Middle frontal gyrus (tissue), 1 donor: ENCODE results near the gene FAM131B.

Source experiments
- DNase-seq: peaks from one replicate; pipeline ENCODE4 v3.0.0-alpha.2; 2015; ENCODE audit warnings: low spot score; ENCODE audit errors: extremely low spot score

Gene FAM131B

DNA sequence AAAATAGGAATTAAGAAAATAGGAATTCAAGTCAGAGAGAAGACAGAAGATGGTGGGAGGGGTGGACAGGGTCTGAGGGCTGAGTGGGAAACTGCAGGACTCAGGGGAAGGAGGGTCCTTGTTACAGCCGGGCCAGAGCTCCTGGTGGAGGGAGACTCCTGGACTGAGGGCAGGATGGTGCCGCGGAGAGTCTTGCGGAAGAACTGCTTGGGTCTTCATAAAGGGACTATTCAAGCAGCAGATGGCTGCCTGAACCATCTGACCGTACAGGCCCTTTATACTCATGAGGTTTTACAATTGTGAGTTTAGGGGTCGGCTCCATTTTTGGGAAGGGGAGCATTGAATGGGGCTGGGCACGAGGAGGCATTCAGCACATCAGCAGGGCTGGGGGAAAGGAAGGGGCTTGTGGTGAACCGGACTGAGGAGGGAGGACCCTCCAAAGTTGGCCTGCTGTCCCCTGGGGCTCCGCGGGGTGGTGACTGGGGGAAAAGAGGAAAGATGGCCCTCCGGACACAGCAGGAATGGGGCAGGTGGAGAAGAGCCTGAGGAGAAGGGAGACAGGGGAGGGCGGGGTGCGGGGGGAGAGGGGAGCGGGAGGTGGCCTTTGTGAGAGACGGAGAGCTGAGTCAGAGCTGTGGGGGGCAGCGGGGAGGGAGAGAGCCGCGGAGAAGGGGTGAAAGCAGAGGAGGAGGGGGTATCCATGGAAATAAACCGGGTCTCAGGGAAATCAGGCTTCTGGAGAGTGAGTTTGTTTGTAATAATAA, 1.5 kb downstream of the FAM131B start:
- DNase-seq: no peak

DNA sequence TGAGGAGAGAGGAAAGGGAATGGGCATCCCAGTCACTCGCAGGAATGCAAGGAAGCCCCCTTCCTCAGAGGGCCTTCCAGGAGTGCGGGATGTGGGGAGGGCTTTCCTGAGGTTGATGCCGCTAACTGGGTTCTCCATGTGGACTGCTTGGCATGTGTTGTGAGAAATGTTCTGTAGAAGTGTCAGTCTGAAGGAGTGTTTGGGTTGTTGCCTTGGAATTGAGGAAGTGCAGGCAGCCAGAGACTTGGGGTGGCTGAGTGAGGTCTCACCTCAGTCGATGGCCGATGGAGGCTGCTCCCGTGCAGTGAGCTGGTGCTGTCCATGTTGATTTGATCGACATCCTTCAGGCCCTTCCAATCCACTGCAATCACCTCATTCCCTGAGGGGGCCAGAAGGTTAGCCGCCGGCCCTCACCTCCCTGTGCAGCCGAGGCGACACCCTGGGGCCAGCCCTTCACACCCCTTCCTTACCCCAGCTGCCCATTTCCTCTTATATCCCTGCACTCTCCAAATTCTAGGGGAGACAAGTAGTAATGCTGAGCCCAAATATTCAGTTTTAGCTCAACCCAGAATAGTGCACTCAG, 2.7 kb downstream of the FAM131B start:
- DNase-seq: no peak

DNA sequence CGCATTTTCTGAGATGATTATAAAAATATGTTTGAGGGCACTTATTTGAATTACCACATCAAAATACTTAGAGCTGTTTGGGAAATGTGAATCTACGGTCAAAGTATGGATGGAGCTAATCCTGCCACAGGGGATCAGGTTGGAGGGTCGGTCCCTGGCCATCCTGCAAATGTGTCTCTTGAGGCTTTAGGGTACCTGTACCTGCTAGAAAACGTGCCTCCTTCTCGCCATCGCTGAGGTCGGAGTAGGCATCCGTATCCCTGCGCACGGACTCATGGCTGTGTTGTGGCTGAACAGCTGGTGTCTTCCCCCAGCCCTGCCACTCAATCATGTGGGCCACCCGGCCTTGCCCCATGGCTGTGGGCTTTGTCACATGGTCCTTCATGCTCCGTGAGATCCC, 3.9 kb downstream of the FAM131B start:
- DNase-seq: no peak

DNA sequence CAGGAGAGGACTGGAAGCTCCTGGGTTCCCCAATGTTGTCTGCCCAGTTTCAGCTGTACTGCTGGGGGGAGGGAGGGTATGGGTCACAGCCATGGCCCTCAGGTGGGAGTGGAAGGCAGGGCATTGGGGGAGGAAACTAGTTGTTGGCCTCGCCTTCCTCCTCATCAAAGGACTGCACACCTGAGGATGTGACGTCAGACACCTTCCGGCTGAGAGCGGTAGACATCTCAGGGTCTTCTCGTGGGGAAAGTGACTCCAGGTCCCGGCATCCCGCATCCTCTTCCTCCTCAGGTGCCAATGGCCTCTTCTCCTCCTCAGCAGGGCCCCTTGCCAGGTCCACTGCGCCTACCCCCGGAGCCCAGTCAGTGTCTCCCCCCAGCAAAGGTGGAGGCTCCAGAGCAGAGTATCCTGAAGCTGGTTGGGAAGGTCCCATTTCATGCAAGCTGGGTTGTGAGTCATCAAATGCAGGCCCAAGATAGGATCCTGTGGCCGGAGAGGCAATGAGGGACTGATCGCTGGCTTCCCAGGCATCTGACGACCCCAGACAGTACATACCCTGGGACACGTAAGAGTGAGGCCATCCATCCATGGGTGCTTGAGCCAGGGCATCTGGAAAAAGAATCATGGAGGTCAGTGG, 6.0 kb downstream of the FAM131B start:
- DNase-seq: no peak

DNA sequence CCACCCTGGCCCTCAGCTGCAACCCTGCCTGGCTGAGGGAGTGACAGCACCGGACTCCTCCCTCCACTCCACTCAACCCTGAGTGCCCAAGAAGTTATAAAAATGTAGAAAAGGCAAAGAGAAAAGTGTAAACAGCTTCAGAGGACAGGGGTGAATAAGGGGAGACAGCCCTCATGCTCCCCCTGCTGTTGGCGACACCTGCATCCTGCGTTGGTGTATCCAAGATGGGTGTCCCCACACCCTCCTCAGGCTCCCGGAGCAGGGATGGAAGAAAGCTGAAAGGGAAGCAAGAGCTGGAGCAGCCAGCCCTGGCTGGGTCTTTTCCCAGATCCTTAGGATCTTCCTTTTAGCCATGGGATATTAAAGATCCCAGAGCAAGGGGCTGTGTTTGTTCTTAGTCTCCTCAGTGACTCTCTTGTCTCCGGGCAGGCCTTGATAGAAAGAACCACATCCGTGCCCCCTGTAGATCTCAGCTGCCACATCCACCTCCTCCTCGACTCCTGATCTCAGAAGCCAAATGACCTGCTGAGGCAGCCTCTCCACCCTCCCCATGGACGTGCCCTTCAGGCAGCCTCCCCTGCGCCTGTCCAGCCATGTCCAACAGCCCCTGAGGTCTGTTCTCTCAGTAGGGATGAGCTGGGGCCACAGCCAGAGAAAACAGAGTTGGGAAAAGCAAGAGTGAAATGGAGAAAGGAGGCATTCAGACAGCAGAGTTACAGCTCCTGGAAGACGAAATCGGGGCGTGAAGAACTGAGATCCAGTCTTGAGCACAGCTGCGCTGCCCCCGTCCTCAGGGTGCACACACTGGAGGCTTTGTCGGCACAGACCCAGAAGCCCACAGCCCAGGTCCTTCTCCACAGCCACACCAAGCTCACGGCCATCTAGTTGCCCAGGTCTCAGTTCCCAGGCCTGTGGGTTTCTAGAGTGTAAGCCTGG, 6.8 kb downstream of the FAM131B start:
- DNase-seq: no peak

DNA sequence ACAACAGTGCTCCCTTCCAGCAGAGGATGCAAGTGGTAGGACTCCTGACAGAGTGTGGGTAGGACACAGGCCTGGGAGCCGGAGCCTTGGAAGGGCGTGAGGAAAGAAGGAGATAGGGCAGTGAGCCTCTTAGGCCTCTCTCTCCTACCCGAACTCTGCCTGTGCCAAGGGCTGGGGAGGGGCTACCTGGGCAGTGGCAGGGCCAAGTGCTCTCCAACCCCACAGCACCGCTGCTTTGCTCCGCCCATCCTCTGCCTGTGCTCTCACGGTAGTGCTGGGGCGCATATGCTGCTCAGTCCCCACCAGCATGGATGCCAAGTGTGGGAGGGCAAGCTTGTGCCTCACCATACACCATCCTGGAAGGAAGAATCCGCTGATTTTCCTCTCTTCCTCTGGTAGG, 7.5 kb downstream of the FAM131B start:
- DNase-seq: no peak

DNA sequence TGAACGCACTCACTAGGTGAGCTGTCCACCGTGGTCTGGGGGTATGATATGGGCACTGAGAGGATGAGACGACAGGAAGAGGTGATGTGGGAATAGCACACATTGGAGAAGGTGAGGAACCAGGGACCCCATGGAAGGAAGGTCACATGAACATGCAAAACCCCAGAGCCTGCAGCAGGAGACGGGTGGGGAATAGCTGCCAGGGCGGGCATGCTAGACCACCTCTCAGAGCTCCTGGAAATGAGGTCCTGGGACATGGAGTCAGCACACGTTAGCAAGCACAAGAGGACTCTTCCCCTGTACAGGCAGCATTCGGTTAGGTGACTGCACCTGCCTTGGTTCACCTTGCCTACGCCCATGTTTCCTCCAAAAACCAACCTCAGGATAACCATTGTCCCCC, 8.1 kb downstream of the FAM131B start:
- no peak for DNase-seq

DNA sequence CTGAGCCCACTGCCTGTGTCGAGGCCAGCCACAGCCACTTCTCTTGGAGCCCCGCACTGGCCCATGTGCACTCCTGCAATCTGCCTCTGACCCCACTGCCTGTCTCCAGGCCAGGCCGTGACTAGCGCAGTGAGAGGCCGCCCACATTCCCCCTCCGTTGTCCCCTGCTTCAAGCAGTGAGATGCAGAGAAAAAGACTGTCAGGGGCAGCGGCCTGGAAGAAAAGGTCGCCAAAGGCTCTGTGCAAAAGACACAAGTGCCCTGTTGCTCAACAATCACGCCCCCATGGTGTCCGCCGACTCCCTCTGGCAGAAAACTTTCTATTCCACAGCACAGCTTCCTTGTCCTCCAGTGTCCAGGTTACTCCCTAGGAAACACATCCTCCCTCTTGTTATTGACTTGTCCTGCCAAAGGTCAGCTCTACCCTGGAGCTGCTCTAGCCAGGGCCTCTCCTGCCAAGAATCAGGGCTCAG, 9.9 kb downstream of the FAM131B start:
- no peak for DNase-seq

DNA sequence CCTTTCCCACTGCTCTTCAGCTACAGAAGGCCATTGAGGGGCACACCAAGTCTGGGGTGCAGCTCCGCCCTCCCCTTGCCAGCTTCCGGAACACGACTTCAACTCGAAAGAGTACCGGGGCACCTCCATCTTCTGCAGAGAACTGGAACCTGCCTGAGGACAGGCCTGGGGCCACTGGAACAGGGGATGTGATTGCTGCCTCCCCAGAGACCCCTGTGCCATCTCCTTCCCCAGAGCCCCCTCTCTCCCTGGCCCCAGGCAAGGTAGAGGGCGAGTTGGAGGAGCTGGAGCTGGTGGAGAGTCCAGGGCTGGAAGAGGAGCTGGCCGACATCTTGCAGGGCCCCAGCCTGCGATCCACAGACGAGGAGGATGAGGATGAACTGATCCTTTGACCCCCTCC, 10.9 kb downstream of the FAM131B start:
- DNase-seq: no peak

DNA sequence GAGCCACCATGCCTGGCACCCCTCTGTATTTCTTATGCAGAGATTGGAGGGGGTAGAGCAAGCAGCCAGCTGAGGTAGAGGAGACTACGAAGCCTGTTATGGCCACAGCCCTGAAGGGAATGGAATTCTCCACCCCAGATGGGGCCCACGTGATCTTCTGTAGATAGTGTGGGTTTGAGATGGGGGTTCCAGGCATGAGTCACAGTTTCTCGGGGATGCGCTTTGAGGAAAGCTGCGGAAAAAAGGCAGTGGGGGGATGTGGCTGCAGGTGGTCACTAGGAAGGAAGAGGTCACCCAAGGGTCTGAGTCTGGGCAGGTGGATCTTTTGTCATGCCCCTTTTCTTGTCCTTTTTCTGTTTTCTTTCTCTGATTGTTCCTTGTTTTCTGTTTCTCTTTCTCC, 11.5 kb downstream of the FAM131B start:
- peak; percentile 55 for DNase-seq

DNA sequence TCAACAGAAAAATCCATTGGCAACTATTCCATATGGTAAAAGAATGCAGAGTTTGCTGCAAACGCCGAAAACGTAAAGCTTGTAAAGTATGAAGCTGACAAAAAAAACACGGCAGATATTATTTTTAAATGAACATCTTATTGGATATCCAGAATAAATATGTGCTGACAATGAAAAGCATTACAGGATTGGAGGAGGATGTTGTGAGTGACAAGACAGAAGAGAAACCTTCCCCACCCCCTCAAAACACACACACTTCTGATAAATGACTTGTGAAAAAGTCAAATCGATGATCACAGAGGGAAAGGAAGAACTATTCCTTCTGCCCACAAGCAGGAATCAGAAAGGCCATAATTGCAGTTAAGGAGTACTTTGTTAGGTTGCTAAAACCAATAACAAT, 14.6 kb downstream of the FAM131B start:
- no peak for DNase-seq

DNA sequence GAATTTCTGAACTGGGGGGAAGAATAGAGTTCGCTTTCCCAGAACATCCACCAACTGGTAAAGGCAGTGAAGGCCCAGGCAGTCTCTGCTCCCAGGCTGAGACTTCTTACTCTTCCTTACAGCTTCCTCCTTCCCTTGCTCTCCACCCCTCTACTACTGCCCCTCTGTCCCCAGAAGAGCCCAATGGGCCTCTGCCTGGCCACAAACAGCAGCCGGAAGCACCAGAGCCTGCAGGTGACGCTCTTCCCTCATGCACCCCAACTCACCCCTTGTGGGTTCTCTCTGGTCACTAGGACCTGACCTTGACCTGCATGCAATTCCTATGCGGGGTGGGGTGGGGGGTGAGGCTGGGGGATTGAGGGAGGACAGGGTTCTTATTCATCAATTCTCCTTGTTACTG, 16.5 kb downstream of the FAM131B start:
- DNase-seq: no peak

DNA sequence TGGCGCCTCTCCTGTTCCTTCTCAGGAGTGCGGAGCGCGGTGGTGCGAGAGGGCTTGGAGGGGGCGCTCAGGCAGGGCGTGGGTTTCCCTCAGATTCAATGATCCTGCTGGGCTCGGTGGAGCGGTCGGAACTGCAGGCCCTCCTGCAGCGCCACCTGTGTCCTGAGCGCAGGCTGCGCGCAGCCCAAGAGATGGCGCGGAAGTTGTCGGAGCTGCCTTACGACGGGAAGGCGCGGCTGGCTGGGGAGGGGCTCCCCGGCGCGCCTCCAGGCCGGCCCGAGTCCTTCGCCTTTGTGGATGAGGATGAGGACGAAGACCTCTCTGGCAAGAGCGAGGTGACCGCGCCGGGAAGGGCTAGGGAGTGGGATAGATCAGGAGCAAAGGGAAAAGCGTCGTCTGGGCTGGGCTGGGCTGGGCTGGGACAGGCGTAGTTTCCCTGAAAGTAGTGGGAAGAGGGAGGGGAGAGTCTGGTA, 17.0 kb downstream of the FAM131B start:
- DNase-seq: no peak

DNA sequence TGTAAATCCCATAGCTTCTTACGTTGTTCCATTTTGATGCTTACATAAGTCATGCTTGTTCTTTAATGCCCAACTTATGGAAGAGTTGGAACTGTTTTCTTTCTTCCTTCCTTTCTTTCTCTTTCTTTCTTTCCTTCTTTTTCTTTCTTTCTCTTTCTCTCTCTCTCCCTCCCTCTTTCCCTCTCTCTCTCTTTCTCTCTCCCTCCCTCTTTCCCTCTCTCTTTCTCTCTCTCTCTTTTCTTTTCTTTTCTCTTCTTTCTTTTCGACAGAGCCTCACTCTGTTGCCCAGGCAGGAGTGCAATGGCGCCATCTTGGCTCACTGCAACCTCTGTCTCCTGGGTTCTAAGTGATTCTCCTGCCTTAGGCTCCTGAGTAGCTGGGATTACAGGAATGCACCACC, 18.9 kb downstream of the FAM131B start:
- no peak for DNase-seq

DNA sequence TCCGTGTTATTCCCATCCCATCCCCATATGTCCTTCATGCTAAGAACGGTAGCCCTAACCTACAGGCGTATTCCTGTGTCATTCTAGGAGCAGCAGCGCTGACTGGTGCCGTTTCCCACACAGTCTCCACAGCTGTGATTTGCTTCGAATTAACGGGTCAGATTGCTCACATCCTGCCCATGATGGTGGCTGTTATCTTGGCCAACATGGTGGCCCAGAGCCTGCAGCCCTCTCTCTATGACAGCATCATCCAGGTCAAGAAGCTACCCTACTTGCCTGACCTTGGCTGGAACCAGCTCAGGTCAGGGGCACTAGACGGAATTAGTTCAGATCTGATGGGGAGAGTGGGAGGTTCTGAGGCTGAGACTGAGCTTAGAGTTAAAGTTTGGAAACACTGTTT, 20.7 kb downstream of the FAM131B start:
- DNase-seq: no peak

DNA sequence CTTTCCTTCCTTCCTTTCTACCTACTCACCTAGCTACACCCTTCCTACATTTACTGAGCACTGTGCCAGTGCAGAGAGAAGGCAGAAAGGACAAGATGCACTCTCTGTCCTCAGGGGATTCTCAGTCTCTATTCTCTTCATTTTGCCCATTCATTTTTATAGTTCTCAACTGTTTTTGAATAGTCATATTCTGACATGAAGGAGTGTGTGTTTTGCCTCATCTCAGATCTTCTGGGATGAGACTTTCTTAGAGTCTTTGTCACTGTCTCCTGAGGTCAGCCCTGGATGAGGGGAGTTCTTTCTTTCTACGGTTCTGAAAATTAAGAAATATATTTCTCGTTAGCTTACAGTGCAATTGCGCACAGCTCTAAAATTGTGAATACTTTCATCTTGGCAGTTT, 25.3 kb downstream of the FAM131B start:
- no peak for DNase-seq

DNA sequence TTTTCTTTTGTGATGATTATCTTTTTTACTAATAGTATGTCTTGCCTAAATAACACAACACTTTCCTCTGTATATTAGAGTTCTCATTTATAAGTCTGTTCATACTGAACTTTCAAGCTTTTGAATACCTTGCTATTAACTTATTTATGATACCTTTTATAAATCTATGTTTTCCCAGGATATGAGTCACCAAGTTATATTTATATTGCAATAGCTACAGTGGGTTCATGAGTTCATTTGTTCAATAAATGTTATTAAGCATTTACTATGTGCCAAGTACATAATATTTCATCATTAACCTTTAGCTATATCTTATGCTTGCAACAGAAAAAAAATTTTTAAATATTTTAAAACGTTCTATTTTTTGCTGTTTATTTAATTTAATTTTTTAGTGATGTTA, 28.3 kb downstream of the FAM131B start:
- DNase-seq: no peak

DNA sequence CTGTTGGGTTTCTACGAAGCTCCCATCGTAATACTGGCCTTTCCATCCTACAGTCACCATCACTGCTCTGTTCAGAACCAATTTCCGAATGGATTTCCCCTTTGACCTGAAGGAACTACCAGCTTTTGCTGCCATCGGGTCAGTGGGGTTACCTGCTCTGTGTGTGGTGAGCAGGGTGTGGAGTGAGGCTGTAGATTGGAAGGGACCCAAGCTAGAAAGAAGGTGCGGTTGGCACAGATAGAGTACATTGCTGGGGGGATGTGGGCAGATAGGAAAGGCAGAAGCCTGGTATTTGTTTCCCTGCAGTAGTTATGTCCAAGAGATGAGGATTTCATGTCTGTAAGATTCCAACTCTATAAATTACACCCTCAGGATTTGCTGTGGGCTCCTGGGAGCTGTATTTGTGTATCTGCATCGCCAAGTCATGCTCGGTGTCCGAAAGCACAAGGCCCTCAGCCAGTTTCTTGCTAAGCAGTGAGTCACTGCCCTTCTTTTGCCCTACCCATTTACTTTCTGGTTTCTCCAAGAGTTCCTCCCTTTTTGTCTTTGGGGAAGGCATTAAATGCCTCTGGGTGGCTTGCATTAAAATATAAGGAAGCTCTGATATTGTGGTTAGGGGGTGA, 31.2 kb downstream of the FAM131B start:
- no peak for DNase-seq

DNA sequence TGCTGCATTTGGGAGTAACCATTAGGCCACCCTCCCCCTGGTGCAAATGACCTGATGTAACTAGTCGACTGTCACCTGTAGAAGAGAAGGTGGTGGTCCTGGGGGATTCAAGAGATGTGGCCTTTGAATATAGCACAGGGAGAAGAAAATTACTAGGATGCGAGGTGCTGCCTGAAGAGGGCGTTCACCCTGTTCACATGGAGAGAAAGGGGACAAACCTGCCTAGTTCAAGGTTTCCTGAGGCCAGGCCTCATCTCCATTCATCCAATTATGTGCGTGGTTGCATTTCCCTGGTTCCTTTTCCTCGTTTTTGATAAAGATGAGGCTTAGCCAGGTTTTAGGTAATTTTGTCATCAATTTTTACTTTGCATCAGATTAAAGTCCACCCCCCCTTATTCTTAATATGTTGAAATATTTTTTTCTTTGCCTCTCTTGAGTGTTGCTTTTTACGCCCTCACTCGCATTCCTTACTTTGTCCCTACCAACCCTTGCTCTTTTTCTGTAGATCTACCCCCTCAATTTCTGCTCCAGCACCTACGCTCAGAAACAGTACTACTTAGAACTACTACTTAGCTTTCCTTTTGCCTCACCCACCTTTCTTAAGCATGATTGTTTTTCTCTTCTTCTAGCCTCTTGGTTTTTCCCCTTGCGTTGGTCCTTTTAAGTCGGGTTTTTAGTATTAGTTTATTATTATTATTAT, 32.9 kb downstream of the FAM131B start:
- DNase-seq: no peak

DNA sequence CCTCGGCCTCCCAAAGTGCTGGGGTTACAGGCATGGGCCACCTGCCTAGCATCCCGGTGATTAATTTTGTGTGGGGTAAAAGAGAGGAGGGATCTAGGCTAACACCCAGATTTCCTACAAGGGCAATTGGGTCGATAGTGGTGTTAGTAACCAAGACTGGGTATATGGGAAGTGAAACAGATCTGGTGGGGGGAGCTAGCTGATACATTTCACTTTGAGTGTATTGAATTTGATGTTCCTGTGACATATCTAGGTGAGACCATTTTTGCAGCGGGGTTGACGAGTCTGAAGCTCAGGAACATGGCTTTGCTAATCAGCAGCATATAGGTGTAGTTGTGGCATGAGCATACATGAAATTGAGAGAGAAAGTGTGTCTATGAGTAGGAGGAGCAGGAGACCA, 34.6 kb downstream of the FAM131B start:
- no peak for DNase-seq
